HepG2 (cell line): ENCODE data around the gene CRYAB. TPM values are rescaled to one million over a fixed set of nuclear protein-coding genes. Genes with fewer than 3 reads are reported as not detected.
A peak's percentile ranks its signal among the peaks of the same experiment; 100 is the strongest.

Experiments
- ATAC-seq: fragments of 200-7000 bp; cut with Tn5 transposase; 3 replicates; pipeline ENCODE4 v1.9.1; 2020; ENCODE audit warnings: mild to moderate bottlenecking, moderate library complexity
- BruUV-seq: library from RNA; stranded (reverse); fragments of 400-500 nt; replicated peaks from 2 replicates; lab custom pipeline; 2021; lab: Mats Ljungman, UMichigan
- CTCF ChIA-PET: fragments of 300-600 bp; formaldehyde crosslinking; extraction: SDS; loops from one replicate; lab custom pipeline; 2021; ENCODE audit warnings: low total read pairs, inconsistent platforms, low intra/inter-chr PET ratio; lab: Yijun Ruan, JAX
- POLR2A ChIA-PET: fragments of 350-600 bp; sonication (Branson Sonifier 250); formaldehyde crosslinking; loops from one replicate; lab custom pipeline; 2020; ENCODE audit warnings: antibody characterized with exemption, inconsistent platforms; lab: Yijun Ruan, JAX
- DNase-seq: peaks from one replicate; pipeline ENCODE4 v3.0.0-alpha.2; 2015; ENCODE audit warnings: low spot score
- FAIRE-seq: peaks from 3 replicates; lab custom pipeline; 2011; peaks lifted over from hg19 to GRCh38; lab: Jason Lieb, UNC
- H2AFZ ChIP-seq: one replicate; pipeline ENCODE4 v1.6.1; 2011; ENCODE audit warnings: low read length, inconsistent platforms
- H3K27ac ChIP-seq: fragments of 300-600 bp; 3 replicates; pipeline ENCODE4 v1.8.0; 2011; ENCODE audit warnings: mixed run types, mild to moderate bottlenecking, mixed read lengths, low read length, inconsistent platforms; ENCODE audit not compliant: insufficient read depth; ENCODE audit errors: extremely low read length
- H3K27me3 ChIP-seq, 2 experiments: fragments of 200-600 bp in 1 of 2; 2 replicates in 1 of 2; 3 replicates in 1 of 2; pipeline versions ENCODE4 v1.6.0 to v1.8.0; 2011; ENCODE audit warnings: low read length in 2 of 2, mild to moderate bottlenecking in 2 of 2, moderate library complexity in 2 of 2, inconsistent platforms in 1 of 2; ENCODE audit not compliant: insufficient read depth in 2 of 2, control insufficient read depth in 1 of 2
- H3K36me3 ChIP-seq, 2 experiments: fragments of 200-600 bp in 1 of 2; replicated peaks in 1 of 2; 2 replicates in 1 of 2; 3 replicates in 1 of 2; pipeline versions ENCODE4 v1.5.1 to v1.8.0; 2011; ENCODE audit warnings: low read length in 2 of 2, inconsistent platforms in 1 of 2; ENCODE audit not compliant: insufficient read depth in 2 of 2, control insufficient read depth in 1 of 2
- H3K4me1 ChIP-seq: 2 replicates; pipeline ENCODE4 v1.5.1; 2012; ENCODE audit warnings: low read length, inconsistent platforms; ENCODE audit not compliant: insufficient read depth
- H3K4me2 ChIP-seq: 2 replicates; pipeline ENCODE4 v1.6.0; 2011; ENCODE audit warnings: low read depth, low read length, inconsistent platforms
- H3K4me3 ChIP-seq, 3 experiments: fragments of 200-600 bp in 1 of 3; sonication (generic), shearing (Covaris generic) in 1 of 3; replicated peaks in 1 of 3; 2 replicates each; pipeline ENCODE4 v1.5.1; 2011 to 2016; ENCODE audit warnings: low read length in 3 of 3, inconsistent platforms in 2 of 3, low read depth in 2 of 3, mild to moderate bottlenecking in 2 of 3, control low read depth in 1 of 3, mixed read lengths in 1 of 3; ENCODE audit not compliant: insufficient read depth in 1 of 3
- H3K79me2 ChIP-seq: one replicate; pipeline ENCODE4 v1.6.1; 2011; ENCODE audit warnings: low read length, inconsistent platforms; ENCODE audit not compliant: insufficient read depth
- H3K9ac ChIP-seq: 2 replicates; pipeline ENCODE4 v1.6.0; 2011; ENCODE audit warnings: mild to moderate bottlenecking, low read depth, low read length, inconsistent platforms; ENCODE audit not compliant: insufficient read depth
- H3K9me3 ChIP-seq: 2 replicates; pipeline ENCODE4 v1.5.1; 2012; ENCODE audit warnings: mild to moderate bottlenecking, low read length
- H4K20me1 ChIP-seq: 2 replicates; pipeline ENCODE4 v1.6.0; 2011; ENCODE audit warnings: inconsistent platforms, mild to moderate bottlenecking, low read length, moderate library complexity; ENCODE audit not compliant: insufficient read depth
- ATM ChIP-seq: fragments of 450-650 bp; IDR thresholded peaks from 2 replicates; pipeline ENCODE4 v1.7.1; 2017; ENCODE audit warnings: mild to moderate bottlenecking, borderline replicate concordance
- MAZ ChIP-seq, 2 experiments: sonication (generic) in 1 of 2; formaldehyde crosslinking in 1 of 2; IDR thresholded peaks; 2 replicates each; pipeline versions ENCODE4 v1.5.0 to v1.6.1; 2012 to 2020; ENCODE audit warnings: low read depth in 2 of 2, mild to moderate bottlenecking in 2 of 2, borderline replicate concordance in 1 of 2, improper control_type of control experiment in 1 of 2, low read length in 1 of 2, missing genetic modification reagents in 1 of 2, moderate library complexity in 1 of 2
- NR3C1 ChIP-seq: sonication (generic); formaldehyde crosslinking; IDR thresholded peaks from 2 replicates; pipeline ENCODE4 v1.4.0; 2020; ENCODE audit warnings: missing genetic modification reagents
- POLR2AphosphoS5 ChIP-seq: IDR thresholded peaks from 2 replicates; pipeline ENCODE4 v1.6.1; 2012; ENCODE audit warnings: low read depth, low read length
- TSC22D2 ChIP-seq: sonication (generic); formaldehyde crosslinking; IDR thresholded peaks from 2 replicates; pipeline ENCODE4 v1.5.1; 2020; ENCODE audit warnings: missing genetic modification reagents, mild to moderate bottlenecking, borderline replicate concordance
- ZC3H13 ChIP-seq: sonication (generic); formaldehyde crosslinking; IDR thresholded peaks from 2 replicates; pipeline ENCODE4 v1.8.1; 2023; ENCODE audit warnings: mild to moderate bottlenecking, missing genetic modification reagents, moderate library complexity
- ZNF614 ChIP-seq: IDR thresholded peaks from 2 replicates; pipeline ENCODE4 v1.6.1; 2018; ENCODE audit warnings: missing biosample characterization, missing genetic modification reagents, inconsistent platforms, borderline replicate concordance
- ZNF841 ChIP-seq: sonication (generic); formaldehyde crosslinking; IDR thresholded peaks from 2 replicates; pipeline ENCODE4 v1.8.1; 2023; ENCODE audit warnings: missing genetic modification reagents, borderline replicate concordance
- ZSCAN29 ChIP-seq: sonication (generic); formaldehyde crosslinking; conservative IDR thresholded peaks from 2 replicates; pipeline ENCODE4 v1.4.0; 2020; ENCODE audit warnings: mild to moderate bottlenecking, missing genetic modification reagents
- WGBS: methylation state at CpG from one replicate; pipeline ENCODE4 v1.1.6; 2017; ENCODE audit warnings: low lambda C conversion rate; 5-methylcytosine and 5-hydroxymethylcytosine counted together
- in situ Hi-C: cut with HindIII; loops from 2 replicates; pipeline ENCODE4 v1.10.0; 2017; ENCODE audit warnings: low pct_unique_long_range_greater_than_20kb; ENCODE audit not compliant: extremely low pct_ligation_motif_present
- intact Hi-C: fragments of 100-400 bp; cut with micrococcal nuclease; formaldehyde crosslinking; loops from one replicate; pipeline ENCODE4 v1.10.0; 2022; ENCODE audit not compliant: unreplicated experiment
- polyA plus RNA-seq, 8 experiments: library from polyadenylated mRNA; depleted of rRNA in 3 of 8; stranded (reverse) in 7 of 8; unstranded in 1 of 8; fragments of >200 nt; fragmentation: Illumina TruSeq in 4 of 8; extraction: Trizol in 4 of 8; gene quantifications; 2 replicates each; pipeline versions ENCODE4 v1.2.1 to v1.2.3, GENCODE V29; 2011 to 2016; ENCODE audit warnings: low read depth in 4 of 8, missing spikeins in 1 of 8, mixed read lengths in 1 of 8; ENCODE audit not compliant: insufficient read depth in 1 of 8
- total RNA-seq, 5 experiments: library from RNA; depleted of rRNA; stranded (reverse); fragments of >200 nt; fragmentation: Illumina TruSeq; extraction: Trizol; gene quantifications; 2 replicates each; pipeline ENCODE4 v1.2.3, GENCODE V29; 2016; ENCODE audit warnings: low read depth in 1 of 5
- TF ChIP-seq, protein P1 (sequence below): sonication (generic); formaldehyde crosslinking; IDR thresholded peaks from 2 replicates; pipeline ENCODE4 v1.4.0; 2020; ENCODE audit warnings: mild to moderate bottlenecking, missing genetic modification reagents
- TF ChIP-seq, protein P2 (sequence below): sonication (generic); formaldehyde crosslinking; conservative IDR thresholded peaks from 2 replicates; pipeline ENCODE4 v1.8.1; 2023; ENCODE audit warnings: missing genetic modification reagents
- TF ChIP-seq, protein P3 (sequence below): IDR thresholded peaks from 2 replicates; pipeline ENCODE4 v1.4.0; 2020; ENCODE audit warnings: mild to moderate bottlenecking, missing genetic modification reagents
- TF ChIP-seq, protein P4 (sequence below): sonication (generic); formaldehyde crosslinking; IDR thresholded peaks from 2 replicates; pipeline ENCODE4 v1.4.0; 2020; ENCODE audit warnings: missing genetic modification reagents

The CRYAB gene
- total and polyA plus RNA-seq, 2 of the 13 experiments (the other 11 are each of a cell fraction or from before 2014, with no cell fraction given) = 0.55 to 1.1 TPM

DNA sequence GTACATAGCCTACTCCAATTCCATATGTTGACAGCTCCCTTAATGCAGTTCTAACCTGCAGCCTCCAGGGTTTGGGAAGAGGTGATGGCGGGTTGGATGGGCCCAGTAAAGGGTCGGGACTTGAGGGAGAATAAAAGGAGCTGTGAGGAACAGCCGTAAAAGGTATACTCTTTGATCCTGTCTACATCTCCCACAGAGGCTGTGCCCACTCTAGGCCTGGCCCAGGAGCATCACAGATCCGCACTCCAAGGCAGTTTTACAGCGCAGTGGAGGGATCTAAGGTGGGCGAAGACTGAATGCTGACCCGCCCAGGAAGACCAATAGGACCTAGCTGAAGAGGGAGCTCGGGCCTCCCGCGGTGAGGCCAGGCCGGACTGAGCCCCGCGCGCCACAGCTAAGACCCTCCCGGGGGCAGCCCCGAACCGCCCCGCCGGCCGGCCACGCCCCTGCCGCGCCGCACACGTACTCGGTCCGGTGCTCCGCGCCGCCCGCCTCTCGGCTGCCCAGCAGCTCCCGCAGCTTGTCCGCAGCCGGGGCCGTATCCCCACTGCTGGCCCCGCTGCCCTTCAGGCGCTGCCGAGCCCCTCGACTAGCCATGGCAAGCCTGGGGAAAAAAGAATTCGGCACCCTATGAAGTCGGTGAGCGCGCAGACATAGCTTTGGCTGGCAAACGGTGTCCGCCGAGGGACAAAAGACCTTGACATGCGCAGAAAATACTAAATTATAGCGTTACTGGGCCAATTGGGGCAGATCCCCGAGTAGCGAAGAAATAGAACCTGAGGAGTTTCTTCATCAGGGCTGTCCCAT is 40.5 kb downstream of the CRYAB start, which contains the start of gene ALG9:
TSS of gene ALG9 (minus strand) at position 696 of the 807 bp plus-strand sequence. CDS start at position 597, 99 bp downstream.
- TSS peak; percentile 47 for BruUV-seq
- Histone ChIP-seq H3K9ac (peak within 1 kb of the TSS; percentile 92), H3K4me3 (peak within 1 kb of the TSS; percentile 94 to 98 (median 95)), H4K20me1 (no peaks in the 10 kb centered on the region), H3K4me1 (peaks cover 24% of the 10 kb centered on the region), H3K79me2 (peaks cover 4% of the 10 kb centered on the region), H3K4me2 (peak within 1 kb of the TSS; percentile 97), H2AFZ (peak within 1 kb of the TSS; percentile 95), H3K27ac (peak within 1 kb of the TSS; percentile 92), H3K27me3 (no peaks in the 10 kb centered on the region), H3K36me3 (peaks cover 9 to 28% of the 10 kb centered on the region in 2 experiments), H3K9me3 (no peaks in the 10 kb centered on the region)
- under 1% methylated on average over 17 of the region's 51 CpGs for WGBS
- CTCF ChIA-PET = no interaction called here
- intact Hi-C loops = no loop called here
- in situ Hi-C loops = no loop called here
- ATAC-seq (peak; percentile 95), FAIRE-seq (no peak), DNase-seq (peak; percentile 71)
- POLR2A ChIA-PET = interaction anchor here (0.6 to 2.8 kb wide), 21 partner anchors 9 to 216 kb away, joined by 3 to 21 read pairs (median 4); partner anchors contain the start of genes C11orf52, CFAP68, DIXDC1 and PPP2R1B
- no peak for TF ChIP-seq MAZ (IDR thresholded peaks at IDR 0.05; ENCODE audit: borderline replicate concordance, low read depth, low read length)
- peak; percentile 66 for TF ChIP-seq MAZ (CRISPR knock-in tag; IDR thresholded peaks at IDR 0.05; ENCODE audit: low read depth)
- no peak for TF ChIP-seq ATM
- TF ChIP-seq, protein P1, sequence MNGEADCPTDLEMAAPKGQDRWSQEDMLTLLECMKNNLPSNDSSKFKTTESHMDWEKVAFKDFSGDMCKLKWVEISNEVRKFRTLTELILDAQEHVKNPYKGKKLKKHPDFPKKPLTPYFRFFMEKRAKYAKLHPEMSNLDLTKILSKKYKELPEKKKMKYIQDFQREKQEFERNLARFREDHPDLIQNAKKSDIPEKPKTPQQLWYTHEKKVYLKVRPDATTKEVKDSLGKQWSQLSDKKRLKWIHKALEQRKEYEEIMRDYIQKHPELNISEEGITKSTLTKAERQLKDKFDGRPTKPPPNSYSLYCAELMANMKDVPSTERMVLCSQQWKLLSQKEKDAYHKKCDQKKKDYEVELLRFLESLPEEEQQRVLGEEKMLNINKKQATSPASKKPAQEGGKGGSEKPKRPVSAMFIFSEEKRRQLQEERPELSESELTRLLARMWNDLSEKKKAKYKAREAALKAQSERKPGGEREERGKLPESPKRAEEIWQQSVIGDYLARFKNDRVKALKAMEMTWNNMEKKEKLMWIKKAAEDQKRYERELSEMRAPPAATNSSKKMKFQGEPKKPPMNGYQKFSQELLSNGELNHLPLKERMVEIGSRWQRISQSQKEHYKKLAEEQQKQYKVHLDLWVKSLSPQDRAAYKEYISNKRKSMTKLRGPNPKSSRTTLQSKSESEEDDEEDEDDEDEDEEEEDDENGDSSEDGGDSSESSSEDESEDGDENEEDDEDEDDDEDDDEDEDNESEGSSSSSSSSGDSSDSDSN (CRISPR knock-in tag) = peak; percentile 82
- peak; percentile 49; the same call in 1 of the 2 replicates for TF ChIP-seq POLR2AphosphoS5
- no peak for TF ChIP-seq TSC22D2
- TF ChIP-seq ZNF841 (CRISPR knock-in tag) = no peak
- no peak for TF ChIP-seq NR3C1 (CRISPR knock-in tag)
- TF ChIP-seq, protein P2, sequence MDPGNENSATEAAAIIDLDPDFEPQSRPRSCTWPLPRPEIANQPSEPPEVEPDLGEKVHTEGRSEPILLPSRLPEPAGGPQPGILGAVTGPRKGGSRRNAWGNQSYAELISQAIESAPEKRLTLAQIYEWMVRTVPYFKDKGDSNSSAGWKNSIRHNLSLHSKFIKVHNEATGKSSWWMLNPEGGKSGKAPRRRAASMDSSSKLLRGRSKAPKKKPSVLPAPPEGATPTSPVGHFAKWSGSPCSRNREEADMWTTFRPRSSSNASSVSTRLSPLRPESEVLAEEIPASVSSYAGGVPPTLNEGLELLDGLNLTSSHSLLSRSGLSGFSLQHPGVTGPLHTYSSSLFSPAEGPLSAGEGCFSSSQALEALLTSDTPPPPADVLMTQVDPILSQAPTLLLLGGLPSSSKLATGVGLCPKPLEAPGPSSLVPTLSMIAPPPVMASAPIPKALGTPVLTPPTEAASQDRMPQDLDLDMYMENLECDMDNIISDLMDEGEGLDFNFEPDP (CRISPR knock-in tag) = no peak
- TF ChIP-seq, protein P3, sequence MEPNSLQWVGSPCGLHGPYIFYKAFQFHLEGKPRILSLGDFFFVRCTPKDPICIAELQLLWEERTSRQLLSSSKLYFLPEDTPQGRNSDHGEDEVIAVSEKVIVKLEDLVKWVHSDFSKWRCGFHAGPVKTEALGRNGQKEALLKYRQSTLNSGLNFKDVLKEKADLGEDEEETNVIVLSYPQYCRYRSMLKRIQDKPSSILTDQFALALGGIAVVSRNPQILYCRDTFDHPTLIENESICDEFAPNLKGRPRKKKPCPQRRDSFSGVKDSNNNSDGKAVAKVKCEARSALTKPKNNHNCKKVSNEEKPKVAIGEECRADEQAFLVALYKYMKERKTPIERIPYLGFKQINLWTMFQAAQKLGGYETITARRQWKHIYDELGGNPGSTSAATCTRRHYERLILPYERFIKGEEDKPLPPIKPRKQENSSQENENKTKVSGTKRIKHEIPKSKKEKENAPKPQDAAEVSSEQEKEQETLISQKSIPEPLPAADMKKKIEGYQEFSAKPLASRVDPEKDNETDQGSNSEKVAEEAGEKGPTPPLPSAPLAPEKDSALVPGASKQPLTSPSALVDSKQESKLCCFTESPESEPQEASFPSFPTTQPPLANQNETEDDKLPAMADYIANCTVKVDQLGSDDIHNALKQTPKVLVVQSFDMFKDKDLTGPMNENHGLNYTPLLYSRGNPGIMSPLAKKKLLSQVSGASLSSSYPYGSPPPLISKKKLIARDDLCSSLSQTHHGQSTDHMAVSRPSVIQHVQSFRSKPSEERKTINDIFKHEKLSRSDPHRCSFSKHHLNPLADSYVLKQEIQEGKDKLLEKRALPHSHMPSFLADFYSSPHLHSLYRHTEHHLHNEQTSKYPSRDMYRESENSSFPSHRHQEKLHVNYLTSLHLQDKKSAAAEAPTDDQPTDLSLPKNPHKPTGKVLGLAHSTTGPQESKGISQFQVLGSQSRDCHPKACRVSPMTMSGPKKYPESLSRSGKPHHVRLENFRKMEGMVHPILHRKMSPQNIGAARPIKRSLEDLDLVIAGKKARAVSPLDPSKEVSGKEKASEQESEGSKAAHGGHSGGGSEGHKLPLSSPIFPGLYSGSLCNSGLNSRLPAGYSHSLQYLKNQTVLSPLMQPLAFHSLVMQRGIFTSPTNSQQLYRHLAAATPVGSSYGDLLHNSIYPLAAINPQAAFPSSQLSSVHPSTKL = no peak
- no peak for TF ChIP-seq ZSCAN29 (CRISPR knock-in tag)
- TF ChIP-seq ZNF614 (CRISPR knock-in tag) = no peak
- TF ChIP-seq ZC3H13 = no peak
- TF ChIP-seq, protein P4, sequence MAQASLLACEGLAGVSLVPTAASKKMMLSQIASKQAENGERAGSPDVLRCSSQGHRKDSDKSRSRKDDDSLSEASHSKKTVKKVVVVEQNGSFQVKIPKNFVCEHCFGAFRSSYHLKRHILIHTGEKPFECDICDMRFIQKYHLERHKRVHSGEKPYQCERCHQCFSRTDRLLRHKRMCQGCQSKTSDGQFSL (CRISPR knock-in tag) = no peak
